HEK293T (cell line): ENCODE results near the gene ARL5C.

ENCODE experiments used
- CTCF ChIA-PET: fragments of 350-600 bp; formaldehyde crosslinking; extraction: SDS; loops from one replicate; lab custom pipeline; 2021; ENCODE audit warnings: antibody characterized with exemption, inconsistent platforms; lab: Yijun Ruan, JAX
- POLR2A ChIA-PET: fragments of 350-600 bp; formaldehyde crosslinking; extraction: SDS; loops from one replicate; lab custom pipeline; 2020; ENCODE audit warnings: antibody characterized with exemption, inconsistent platforms; lab: Yijun Ruan, JAX
- DNase-seq: peaks from one replicate; pipeline ENCODE4 v3.0.0; 2012; ENCODE audit warnings: mixed read lengths; ENCODE audit errors: extremely low spot score
- ARNT ChIP-seq: fragments of 450-650 bp; IDR thresholded peaks from 2 replicates; pipeline ENCODE4 v1.6.1; 2017; ENCODE audit warnings: mild to moderate bottlenecking
- BHLHE40 ChIP-seq: fragments of 450-650 bp; IDR thresholded peaks from 2 replicates; pipeline ENCODE4 v1.6.1; 2016; ENCODE audit warnings: mild to moderate bottlenecking, moderate library complexity, borderline replicate concordance
- CTBP1 ChIP-seq: fragments of 450-650 bp; IDR thresholded peaks from 2 replicates; pipeline ENCODE4 v1.6.1; 2016; ENCODE audit warnings: borderline replicate concordance
- ELF4 ChIP-seq: fragments of 450-650 bp; IDR thresholded peaks from 2 replicates; pipeline ENCODE4 v1.6.1; 2017; ENCODE audit warnings: antibody characterized with exemption
- FOXA1 ChIP-seq: fragments of 450-650 bp; IDR thresholded peaks from 2 replicates; pipeline ENCODE4 v1.6.1; 2016; ENCODE audit warnings: mild to moderate bottlenecking
- FOXK2 ChIP-seq: fragments of 450-650 bp; IDR thresholded peaks from 2 replicates; pipeline ENCODE4 v1.6.1; 2016; ENCODE audit warnings: mild to moderate bottlenecking
- FOXM1 ChIP-seq: fragments of 450-650 bp; IDR thresholded peaks from 2 replicates; pipeline ENCODE4 v1.6.1; 2017; ENCODE audit warnings: mild to moderate bottlenecking, borderline replicate concordance
- HDGF ChIP-seq: fragments of 450-650 bp; IDR thresholded peaks from 2 replicates; pipeline ENCODE4 v1.6.1; 2017; ENCODE audit warnings: antibody characterized with exemption, borderline replicate concordance
- L3MBTL2 ChIP-seq: fragments of 450-650 bp; conservative IDR thresholded peaks from 2 replicates; pipeline ENCODE4 v1.6.1; 2016; ENCODE audit warnings: mild to moderate bottlenecking
- LEF1 ChIP-seq: fragments of 450-650 bp; IDR thresholded peaks from 2 replicates; pipeline ENCODE4 v1.6.1; 2017; ENCODE audit warnings: mild to moderate bottlenecking, borderline replicate concordance
- NFRKB ChIP-seq: fragments of 450-650 bp; IDR thresholded peaks from 2 replicates; pipeline ENCODE4 v1.6.1; 2016; ENCODE audit warnings: mild to moderate bottlenecking, moderate library complexity
- SP1 ChIP-seq: fragments of 450-650 bp; IDR thresholded peaks from 2 replicates; pipeline ENCODE4 v1.6.1; 2017
- SUZ12 ChIP-seq: fragments of 450-650 bp; IDR thresholded peaks from 2 replicates; pipeline ENCODE4 v1.6.1; 2016; ENCODE audit warnings: mild to moderate bottlenecking
- TARDBP ChIP-seq: fragments of 450-650 bp; IDR thresholded peaks from 2 replicates; pipeline ENCODE4 v1.6.1; 2016
- ZNF384 ChIP-seq: fragments of 450-650 bp; IDR thresholded peaks from 2 replicates; pipeline ENCODE4 v1.6.1; 2016
- TF ChIP-seq, protein P1 (sequence below): fragments of 450-650 bp; IDR thresholded peaks from 2 replicates; pipeline ENCODE4 v1.6.1; 2016

ARL5C gene

DNA sequence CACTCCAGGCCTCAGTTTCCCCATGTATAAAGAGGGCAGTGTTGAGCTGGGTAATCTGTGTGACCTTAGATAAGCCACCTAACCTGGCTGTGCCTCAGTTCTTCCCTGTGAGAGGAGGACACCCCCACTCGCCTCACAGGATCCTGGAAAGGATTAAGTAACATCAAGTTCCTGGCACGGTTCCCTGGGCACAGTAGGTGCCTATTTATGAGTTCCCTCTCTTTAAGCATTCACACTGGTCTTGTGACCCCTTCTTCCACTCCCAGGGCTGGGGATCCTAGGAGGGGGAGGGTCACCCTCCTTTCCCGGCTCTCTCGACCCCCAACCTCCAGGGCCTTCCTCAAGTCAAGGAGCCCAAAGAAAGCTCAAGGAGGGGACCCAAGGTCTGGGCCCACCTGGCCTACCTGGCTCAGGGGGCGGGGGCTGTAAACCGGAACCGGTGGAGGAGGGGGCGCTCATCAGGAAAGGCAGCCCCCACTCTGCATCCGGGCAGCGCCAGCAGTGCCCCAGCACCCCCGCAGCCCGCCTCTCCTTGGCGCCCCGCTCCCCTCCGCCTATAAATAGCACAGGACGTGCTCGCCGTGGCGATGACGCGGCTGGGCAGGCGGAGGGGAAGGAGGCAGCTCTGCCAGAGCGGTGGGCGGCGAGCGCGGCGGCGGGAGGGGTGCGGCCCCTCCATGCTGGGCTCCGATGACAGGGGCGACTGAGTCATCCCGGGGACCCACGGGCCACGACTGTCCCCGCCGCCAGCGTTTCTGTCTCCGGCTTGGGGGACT is 43.5 kb upstream of the ARL5C start:
- no peak for DNase-seq
- POLR2A ChIA-PET: interaction anchor here (1.0 to 2.8 kb wide), 3 partner anchors 10 to 192 kb away, joined by 3 to 17 read pairs (median 4); partner anchors contain the start of genes FBXL20 and RPL19
- no peak for TF ChIP-seq TARDBP
- TF ChIP-seq CTBP1: no peak
- TF ChIP-seq ELF4: no peak
- TF ChIP-seq ARNT: no peak
- TF ChIP-seq, protein P1, sequence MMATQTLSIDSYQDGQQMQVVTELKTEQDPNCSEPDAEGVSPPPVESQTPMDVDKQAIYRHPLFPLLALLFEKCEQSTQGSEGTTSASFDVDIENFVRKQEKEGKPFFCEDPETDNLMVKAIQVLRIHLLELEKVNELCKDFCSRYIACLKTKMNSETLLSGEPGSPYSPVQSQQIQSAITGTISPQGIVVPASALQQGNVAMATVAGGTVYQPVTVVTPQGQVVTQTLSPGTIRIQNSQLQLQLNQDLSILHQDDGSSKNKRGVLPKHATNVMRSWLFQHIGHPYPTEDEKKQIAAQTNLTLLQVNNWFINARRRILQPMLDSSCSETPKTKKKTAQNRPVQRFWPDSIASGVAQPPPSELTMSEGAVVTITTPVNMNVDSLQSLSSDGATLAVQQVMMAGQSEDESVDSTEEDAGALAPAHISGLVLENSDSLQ: no peak
- TF ChIP-seq ZNF384: no peak
- no peak for TF ChIP-seq FOXM1
- no peak for TF ChIP-seq SP1
- TF ChIP-seq HDGF: no peak
- TF ChIP-seq L3MBTL2: no peak
- no peak for TF ChIP-seq NFRKB
- TF ChIP-seq BHLHE40: no peak
- TF ChIP-seq FOXA1: no peak
- TF ChIP-seq LEF1: no peak
- TF ChIP-seq SUZ12: no peak
- TF ChIP-seq FOXK2: no peak
- CTCF ChIA-PET: interaction anchor here (0.5 to 5.0 kb wide), 6 partner anchors 9 to 36 kb away, joined by 3 to 96 read pairs (median 22); partner anchors contain the start of gene RPL19

DNA sequence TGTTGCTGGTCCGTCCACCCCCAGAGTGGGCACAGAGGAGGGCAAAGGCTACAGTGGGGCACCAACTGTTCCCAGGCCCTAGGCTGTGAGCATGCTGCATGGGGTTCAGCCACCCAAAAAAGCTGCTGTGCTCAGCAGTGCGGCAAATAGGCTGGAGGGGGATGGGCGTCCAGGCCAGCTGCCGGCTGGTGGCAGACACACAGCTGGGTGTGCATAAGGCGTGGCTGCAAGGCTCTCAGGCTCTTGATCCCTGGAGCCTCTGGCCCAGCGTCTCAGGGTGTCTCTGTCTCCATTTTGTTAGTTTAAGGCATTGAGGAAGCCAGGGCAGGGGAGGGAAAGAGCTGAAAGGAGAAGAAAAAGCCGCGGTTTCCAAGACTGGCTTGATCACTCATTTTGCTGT is 42.9 kb upstream of the ARL5C start:
- ChIA-PET POLR2A (interaction anchor here (1.0 to 2.8 kb wide), 3 partner anchors 9 to 192 kb away, joined by 3 to 17 read pairs (median 4); partner anchors contain the start of genes FBXL20 and RPL19), CTCF (interaction anchor here (0.5 to 5.0 kb wide), 6 partner anchors 9 to 36 kb away, joined by 3 to 96 read pairs (median 22); partner anchors contain the start of gene RPL19)
- TF ChIP-seq SP1 (no peak), ARNT (no peak), SUZ12 (no peak), NFRKB (no peak), ZNF384 (no peak), LEF1 (no peak), ELF4 (no peak), CTBP1 (no peak), FOXK2 (no peak)
- DNase-seq: no peak

DNA sequence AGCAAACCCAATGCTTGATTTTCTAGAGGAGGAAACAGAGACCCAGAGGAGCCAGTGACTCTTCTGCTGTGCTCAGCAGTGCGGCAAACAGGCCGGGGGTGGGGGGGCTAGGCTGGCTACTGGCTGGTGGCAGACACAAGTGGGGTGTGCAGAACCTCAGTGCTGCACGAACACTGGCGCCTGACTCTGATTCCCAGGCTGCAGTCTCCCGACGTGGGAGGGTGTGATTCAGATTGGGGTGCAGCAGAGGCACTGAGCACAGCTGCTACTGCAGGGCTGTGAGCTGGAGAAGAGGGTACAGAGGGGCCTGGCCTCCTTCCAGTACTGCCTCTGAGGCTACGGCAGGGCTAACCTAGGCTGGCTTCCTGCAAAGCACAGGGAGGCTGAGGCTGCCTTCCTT is 42.2 kb upstream of the ARL5C start:
- POLR2A ChIA-PET: interaction anchor here (0.6 to 2.8 kb wide), 2 partner anchors 8 to 36 kb away, joined by 3 to 17 read pairs; partner anchors contain the start of gene RPL19
- DNase-seq: no peak
- CTCF ChIA-PET: interaction anchor here (0.7 to 5.0 kb wide), 5 partner anchors 8 to 988 kb away, joined by 3 to 96 read pairs (median 40); partner anchors contain the start of gene RPL19
- TF ChIP-seq, protein P1: no peak
- TF ChIP-seq SUZ12 (no peak), HDGF (no peak), NFRKB (no peak), FOXM1 (no peak)

DNA sequence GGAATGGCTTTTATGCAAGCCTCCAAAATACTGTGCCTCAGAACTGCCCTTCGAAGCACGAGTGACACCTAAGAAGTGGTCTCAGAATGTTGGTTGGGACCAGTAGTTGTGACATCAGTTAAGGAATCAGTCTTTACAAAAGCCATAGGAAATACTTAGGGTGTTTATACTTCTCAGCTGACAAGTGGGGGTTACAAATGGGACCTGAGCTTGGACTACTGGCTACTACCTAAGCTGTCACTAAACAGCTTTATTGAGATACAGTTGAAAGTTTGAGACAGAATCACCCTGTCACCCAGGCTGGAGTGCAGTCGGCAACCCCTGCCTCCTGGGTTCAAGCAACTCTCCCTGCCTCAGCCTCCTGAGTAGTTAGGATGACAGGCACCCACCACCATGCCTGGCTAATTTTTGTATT is 39.2 kb upstream of the ARL5C start:
- POLR2A ChIA-PET: interaction anchor here (0.6 to 2.9 kb wide), 8 partner anchors 10 to 44 kb away, joined by 3 to 14 read pairs (median 8); partner anchors contain the start of gene STAC2
- CTCF ChIA-PET: interaction anchor here (0.6 to 5.0 kb wide), 4 partner anchors 26 to 153 kb away, joined by 4 to 96 read pairs (median 44); no protein-coding TSS in a partner anchor
- TF ChIP-seq ZNF384: peak; percentile 44
- TF ChIP-seq L3MBTL2: no peak
- no peak for DNase-seq

DNA sequence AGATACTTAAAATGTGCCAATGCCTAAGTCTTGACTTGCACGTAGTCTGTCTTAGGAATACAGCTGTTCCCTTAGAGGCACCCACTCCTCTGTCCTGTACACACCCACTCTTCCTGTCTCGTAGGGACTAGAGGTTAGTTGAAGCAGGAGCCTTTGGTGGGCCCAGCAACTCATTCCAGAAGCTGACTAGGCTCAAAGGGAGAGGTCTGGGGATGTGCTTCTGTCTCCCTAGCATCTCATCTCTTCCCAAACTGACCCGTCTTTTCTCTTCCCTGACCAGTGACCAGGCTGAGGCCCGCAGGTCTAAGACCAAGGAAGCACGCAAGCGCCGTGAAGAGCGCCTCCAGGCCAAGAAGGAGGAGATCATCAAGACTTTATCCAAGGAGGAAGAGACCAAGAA is 38.3 kb upstream of the ARL5C start:
- DNase-seq: no peak
- TF ChIP-seq ELF4 (no peak), HDGF (no peak), SUZ12 (no peak), TARDBP (no peak), L3MBTL2 (no peak), BHLHE40 (no peak), NFRKB (no peak), LEF1 (no peak), CTBP1 (no peak), ZNF384 (no peak)
- POLR2A ChIA-PET: interaction anchor here (0.6 to 2.9 kb wide), 6 partner anchors 9 to 51 kb away, joined by 3 to 12 read pairs (median 4); partner anchors contain the start of gene STAC2
- CTCF ChIA-PET: interaction anchor here (0.9 to 2.1 kb wide), 7 partner anchors 10 to 40 kb away, joined by 3 to 8 read pairs (median 3); partner anchors contain the start of gene ARL5C

DNA sequence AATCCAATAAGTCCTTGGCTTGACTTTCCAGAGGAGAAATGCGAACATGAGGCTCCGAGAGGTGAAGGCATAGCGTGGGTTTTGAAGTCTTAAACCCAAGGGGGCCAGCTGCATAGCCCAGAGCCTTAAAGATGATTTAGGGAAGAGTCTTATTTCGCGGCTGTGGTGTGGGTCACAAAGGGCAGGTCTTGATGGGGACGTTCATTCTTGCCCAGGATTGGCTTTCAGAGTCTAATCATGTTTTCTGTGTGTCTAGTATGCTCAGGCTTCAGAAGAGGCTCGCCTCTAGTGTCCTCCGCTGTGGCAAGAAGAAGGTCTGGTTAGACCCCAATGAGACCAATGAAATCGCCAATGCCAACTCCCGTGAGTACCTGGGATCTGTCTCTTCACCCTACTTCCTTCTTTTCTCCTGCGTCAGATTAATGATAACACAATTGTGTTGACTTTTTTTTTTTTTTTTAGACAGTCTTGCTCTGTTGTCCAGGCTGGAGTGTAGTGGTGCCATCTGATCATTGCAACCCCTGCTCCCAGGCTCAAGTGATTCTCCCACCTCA is 35.1 kb upstream of the ARL5C start:
- ChIA-PET POLR2A (interaction anchor here (1.7 to 2.4 kb wide), 3 partner anchors 13 to 200 kb away, joined by 11 to 35 read pairs (median 24); partner anchors contain the start of gene FBXL20), CTCF (no interaction called here)
- DNase-seq: no peak
- TF ChIP-seq BHLHE40 (no peak), ARNT (no peak), ZNF384 (no peak), SP1 (no peak), L3MBTL2 (no peak), SUZ12 (no peak), NFRKB (no peak), CTBP1 (no peak), HDGF (no peak), FOXA1 (no peak), FOXK2 (no peak), ELF4 (no peak), FOXM1 (no peak), LEF1 (no peak), TARDBP (no peak)
